HG02981 (cell line): Measurements from ENCODE around the gene PDSS1.
"Not testable (repeated sequence)": the region's sequence is repeated elsewhere in the genome, so short reads cannot be mapped to it uniquely, and the experiment has no call there.

Experiments used
- ATAC-seq: cut with Tn5 transposase; IDR thresholded peaks from one replicate; pipeline ENCODE4 v1.9.1; 2021; ENCODE audit warnings: mild to moderate bottlenecking, moderate library complexity; ENCODE audit not compliant: unreplicated experiment

PDSS1 gene

GRCh38 chr10:26697163-26697921, at the start of gene PDSS1:
Gene PDSS1 (plus strand): TSS chr10:26697701. CDS start chr10:26697712, 11 bp downstream.
- ATAC-seq, result peak; percentile 74

- ATAC-seq, result not testable (repeated sequence)
Measured at GRCh38 chr10:26648245-26648636, 49.3 kb upstream of the PDSS1 start.

GRCh38 chr10:26650406-26650805, 47.1 kb upstream of the PDSS1 start:
- ATAC-seq, result no peak

- ATAC-seq, result not testable (repeated sequence)
Measured at GRCh38 chr10:26651476-26651875, 46.0 kb upstream of the PDSS1 start.

GRCh38 chr10:26653004-26653403, 44.5 kb upstream of the PDSS1 start:
- ATAC-seq, result no peak

- no peak for ATAC-seq
Measured at GRCh38 chr10:26655746-26656145, 41.8 kb upstream of the PDSS1 start.

GRCh38 chr10:26662864-26663263, 34.6 kb upstream of the PDSS1 start:
- no peak for ATAC-seq

GRCh38 chr10:26665080-26666048, 32.1 kb upstream of the PDSS1 start:
- ATAC-seq, result no peak

- no peak for ATAC-seq
Measured at GRCh38 chr10:26675873-26676257, 21.6 kb upstream of the PDSS1 start.

GRCh38 chr10:26679588-26679987, 17.9 kb upstream of the PDSS1 start:
- no peak for ATAC-seq

- ATAC-seq, result no peak
Measured at GRCh38 chr10:26681076-26681475, 16.4 kb upstream of the PDSS1 start.

GRCh38 chr10:26681971-26682370, 15.5 kb upstream of the PDSS1 start:
- not testable (repeated sequence) for ATAC-seq

- ATAC-seq, result no peak
Measured at GRCh38 chr10:26682931-26683330, 14.6 kb upstream of the PDSS1 start.

- peak; percentile 94 for ATAC-seq
Measured at GRCh38 chr10:26684667-26685264, 12.7 kb upstream of the PDSS1 start.

- no peak for ATAC-seq
Measured at GRCh38 chr10:26685441-26685840, 12.1 kb upstream of the PDSS1 start.

GRCh38 chr10:26689399-26689798, 8.1 kb upstream of the PDSS1 start:
- ATAC-seq, result no peak

- ATAC-seq, result no peak
Measured at GRCh38 chr10:26690731-26691475, 6.6 kb upstream of the PDSS1 start.

GRCh38 chr10:26694536-26694935, 3.0 kb upstream of the PDSS1 start:
- not testable (repeated sequence) for ATAC-seq

GRCh38 chr10:26696786-26697162, 727 bp upstream of the PDSS1 start:
- no peak for ATAC-seq

GRCh38 chr10:26697922-26698608, 564 bp downstream of the PDSS1 start:
- ATAC-seq, result no peak
